IMR-90 (cell line): Measurements from ENCODE around the gene TTC39B. TPM values are rescaled to one million over a fixed set of nuclear protein-coding genes. Genes with fewer than 3 reads are reported as not detected.

Source experiments
- ATAC-seq: fragments of 200-7000 bp; cut with Tn5 transposase; 2 replicates; pipeline ENCODE4 v1.9.1; 2020; ENCODE audit warnings: low read depth, mild to moderate bottlenecking, moderate library complexity
- BruUV-seq: library from RNA; stranded (reverse); fragments of 400-500 nt; replicated peaks from 2 replicates; lab custom pipeline; 2021; lab: Mats Ljungman, UMichigan
- CTCF ChIA-PET: fragments of 300-600 bp; formaldehyde crosslinking; extraction: SDS; loops from one replicate; lab custom pipeline; 2021; ENCODE audit warnings: antibody characterized with exemption; lab: Yijun Ruan, JAX
- POLR2A ChIA-PET: fragments of 300-600 bp; sonication (Branson Sonifier 250); formaldehyde crosslinking; loops from one replicate; lab custom pipeline; 2022; ENCODE audit warnings: antibody characterized with exemption; ENCODE audit not compliant: unreplicated experiment; lab: Charles Lee
- DNase-seq: peaks from one replicate; pipeline ENCODE4 v3.0.0; 2013
- H2AFZ ChIP-seq: replicated peaks from 2 replicates; pipeline ENCODE3; 2013; ENCODE audit warnings: low read length, mild to moderate bottlenecking; ENCODE audit not compliant: poor library complexity
- H2AK5ac ChIP-seq: 2 replicates; pipeline ENCODE4 v1.6.1; 2013; ENCODE audit warnings: low read depth, low read length, inconsistent platforms
- H2AK9ac ChIP-seq: replicated peaks from 2 replicates; pipeline ENCODE3; 2013; ENCODE audit warnings: mild to moderate bottlenecking, low read depth, low read length, moderate library complexity; ENCODE audit not compliant: poor library complexity
- H2BK120ac ChIP-seq: 2 replicates; pipeline ENCODE4 v1.6.1; 2013; ENCODE audit warnings: low read depth, low read length, inconsistent platforms
- H2BK15ac ChIP-seq: 3 replicates; pipeline ENCODE4 v1.6.1; 2013; ENCODE audit warnings: low read depth, low read length, inconsistent platforms
- H2BK20ac ChIP-seq: 2 replicates; pipeline ENCODE4 v1.6.1; 2013; ENCODE audit warnings: low read depth, mild to moderate bottlenecking, inconsistent platforms, low read length, moderate library complexity
- H2BK5ac ChIP-seq: 2 replicates; pipeline ENCODE4 v1.6.1; 2013; ENCODE audit warnings: mild to moderate bottlenecking, low read depth, low read length, inconsistent platforms; ENCODE audit not compliant: poor library complexity, severe bottlenecking
- H3K14ac ChIP-seq: replicated peaks from 2 replicates; pipeline ENCODE4 v1.6.1; 2013; ENCODE audit warnings: low read depth, low read length, inconsistent platforms
- H3K18ac ChIP-seq: 2 replicates; pipeline ENCODE4 v1.6.1; 2013; ENCODE audit warnings: low read depth, low read length, control low read depth
- H3K23ac ChIP-seq: 2 replicates; pipeline ENCODE4 v1.6.1; 2013; ENCODE audit warnings: low read depth, low read length, inconsistent platforms
- H3K27ac ChIP-seq: 2 replicates; pipeline ENCODE4 v1.5.1; 2013; ENCODE audit warnings: mild to moderate bottlenecking, control low read depth, low read length; ENCODE audit not compliant: insufficient read depth
- H3K27me3 ChIP-seq: 2 replicates; pipeline ENCODE4 v1.6.1; 2013; ENCODE audit warnings: low read length; ENCODE audit not compliant: control insufficient read depth, insufficient read depth
- H3K36me3 ChIP-seq: 2 replicates; pipeline ENCODE4 v1.6.1; 2013; ENCODE audit warnings: low read length, mixed read lengths; ENCODE audit not compliant: control insufficient read depth, insufficient read depth
- H3K4ac ChIP-seq: 2 replicates; pipeline ENCODE4 v1.6.1; 2013; ENCODE audit warnings: low read depth, low read length, inconsistent platforms
- H3K4me1 ChIP-seq: 2 replicates; pipeline ENCODE4 v1.6.1; 2013; ENCODE audit warnings: low read length, mixed read lengths; ENCODE audit not compliant: control insufficient read depth, insufficient read depth
- H3K4me2 ChIP-seq: 2 replicates; pipeline ENCODE4 v1.6.1; 2013; ENCODE audit warnings: low read depth, mild to moderate bottlenecking, control low read depth, low read length, moderate library complexity
- H3K4me3 ChIP-seq: 2 replicates; pipeline ENCODE4 v1.5.1; 2013; ENCODE audit warnings: low read depth, mild to moderate bottlenecking, control low read depth, low read length, moderate library complexity; ENCODE audit not compliant: insufficient read depth
- H3K56ac ChIP-seq: 2 replicates; pipeline ENCODE4 v1.6.1; 2013; ENCODE audit warnings: low read length, inconsistent platforms; ENCODE audit not compliant: insufficient read depth; ENCODE audit errors: extremely low read depth
- H3K79me1 ChIP-seq, 2 experiments: 2 replicates each; pipeline ENCODE4 v1.6.1; 2013; ENCODE audit warnings: low read length in 2 of 2, inconsistent platforms in 1 of 2, low read depth in 1 of 2
- H3K9ac ChIP-seq: 2 replicates; pipeline ENCODE4 v1.6.1; 2013; ENCODE audit warnings: low read depth, low read length, control low read depth
- H3K9me1 ChIP-seq: 2 replicates; pipeline ENCODE4 v1.6.1; 2013; ENCODE audit warnings: low read length, inconsistent platforms; ENCODE audit not compliant: insufficient read depth
- H3K9me3 ChIP-seq: 2 replicates; pipeline ENCODE4 v1.6.1; 2013; ENCODE audit warnings: low read length; ENCODE audit not compliant: control insufficient read depth, insufficient read depth
- H4K20me1 ChIP-seq: 2 replicates; pipeline ENCODE4 v1.6.1; 2013; ENCODE audit warnings: low read length, inconsistent platforms; ENCODE audit not compliant: insufficient read depth
- H4K5ac ChIP-seq: 2 replicates; pipeline ENCODE4 v1.6.1; 2013; ENCODE audit warnings: mild to moderate bottlenecking, low read depth, low read length, control low read depth
- H4K8ac ChIP-seq, 2 experiments: 2 replicates each; pipeline ENCODE4 v1.6.1; 2013; ENCODE audit warnings: low read depth in 2 of 2, low read length in 2 of 2, control low read depth in 1 of 2, inconsistent platforms in 1 of 2
- H4K91ac ChIP-seq: 2 replicates; pipeline ENCODE4 v1.6.1; 2013; ENCODE audit warnings: low read depth, low read length, inconsistent platforms; ENCODE audit not compliant: insufficient read depth
- BHLHE40 ChIP-seq: fragments of 150-350 bp; IDR thresholded peaks from 2 replicates; pipeline ENCODE4 v1.6.1; 2016; ENCODE audit warnings: mild to moderate bottlenecking, low read depth, low read length
- CEBPB ChIP-seq: IDR thresholded peaks from 2 replicates; pipeline ENCODE4 v1.6.1; 2012; ENCODE audit warnings: low read depth, low read length, improper control_type of control experiment
- CHD1 ChIP-seq: IDR thresholded peaks from 2 replicates; pipeline ENCODE4 v1.6.1; 2012; ENCODE audit warnings: low read depth, low read length, improper control_type of control experiment
- ELK1 ChIP-seq: fragments of 150-350 bp; IDR thresholded peaks from 2 replicates; pipeline ENCODE4 v1.6.1; 2016; ENCODE audit warnings: low read depth, mild to moderate bottlenecking, low read length, moderate library complexity, borderline replicate concordance
- FOS ChIP-seq: fragments of 150-350 bp; IDR thresholded peaks from 2 replicates; pipeline ENCODE4 v1.6.1; 2016; ENCODE audit warnings: low read depth, low read length
- MAFK ChIP-seq: IDR thresholded peaks from 2 replicates; pipeline ENCODE4 v1.6.1; 2012; ENCODE audit warnings: low read depth, low read length, improper control_type of control experiment
- MAZ ChIP-seq: IDR thresholded peaks from 2 replicates; pipeline ENCODE4 v1.6.1; 2012; ENCODE audit warnings: low read depth, mild to moderate bottlenecking, low read length, improper control_type of control experiment, moderate library complexity, borderline replicate concordance
- MXI1 ChIP-seq: IDR thresholded peaks from 2 replicates; pipeline ENCODE4 v1.6.1; 2012; ENCODE audit warnings: low read depth, mild to moderate bottlenecking, low read length, moderate library complexity, borderline replicate concordance
- NFE2L2 ChIP-seq: fragments of 150-350 bp; IDR thresholded peaks from 2 replicates; pipeline ENCODE4 v1.6.1; 2016; ENCODE audit warnings: low read depth, mild to moderate bottlenecking, low read length
- POLR2A ChIP-seq: IDR thresholded peaks from 2 replicates; pipeline ENCODE4 v1.6.1; 2012; ENCODE audit warnings: mild to moderate bottlenecking, low read depth, low read length
- RAD21 ChIP-seq: IDR thresholded peaks from 2 replicates; pipeline ENCODE4 v1.6.1; 2012; ENCODE audit warnings: low read length, improper control_type of control experiment
- RCOR1 ChIP-seq: IDR thresholded peaks from 2 replicates; pipeline ENCODE4 v1.6.1; 2012; ENCODE audit warnings: mild to moderate bottlenecking, low read length, improper control_type of control experiment; ENCODE audit not compliant: insufficient replicate concordance
- RFX5 ChIP-seq: IDR thresholded peaks from 2 replicates; pipeline ENCODE4 v1.8.0; 2012; ENCODE audit warnings: low read depth, mild to moderate bottlenecking, low read length, moderate library complexity
- SMC3 ChIP-seq: fragments of 150-350 bp; IDR thresholded peaks from 2 replicates; pipeline ENCODE4 v1.6.1; 2016; ENCODE audit warnings: low read depth, mild to moderate bottlenecking, antibody characterized with exemption, low read length, moderate library complexity
- WGBS, 2 experiments: methylation state at CpG; one replicate each; pipeline versions ENCODE4 v1.1.5 to v1.1.7; 2013; ENCODE audit warnings: missing lambda C conversion rate in 2 of 2; ENCODE audit not compliant: insufficient read length in 1 of 2; ENCODE audit errors: extremely low coverage in 2 of 2; 5-methylcytosine and 5-hydroxymethylcytosine counted together
- dilution Hi-C: fragments of 300-500 bp; cut with HindIII; formaldehyde crosslinking; loops from one replicate; pipeline ENCODE4 v1.14.3; 2018; ENCODE audit warnings: low sequenced_read_pairs; ENCODE audit not compliant: unreplicated experiment
- in situ Hi-C: fragments of 300-500 bp; cut with MboI; formaldehyde crosslinking; loops from 3 replicates; pipeline ENCODE4 v1.14.3; 2019; ENCODE audit warnings: low sequenced_read_pairs, inconsistent platforms, mixed read lengths
- intact Hi-C: fragments of 100-400 bp; cut with micrococcal nuclease; formaldehyde crosslinking; loops from 2 replicates; pipeline ENCODE4 v1.10.0; 2022
- polyA plus RNA-seq, 3 experiments: library from polyadenylated mRNA; depleted of rRNA; stranded (reverse); fragments of >200 nt; gene quantifications; 2 replicates each; pipeline ENCODE4 v1.2.3, GENCODE V29; 2012; ENCODE audit warnings: low replicate concordance in 1 of 3
- total RNA-seq: library from RNA; depleted of rRNA; stranded (reverse); fragments of >200 nt; gene quantifications from 2 replicates; pipeline ENCODE4 v1.2.3, GENCODE V29; 2012
- TF ChIP-seq, protein P1 (sequence below): conservative IDR thresholded peaks from 2 replicates; pipeline ENCODE4 v1.5.1; 2012; ENCODE audit warnings: mild to moderate bottlenecking, low read depth, low read length, improper control_type of control experiment

TTC39B gene
- total and polyA plus RNA-seq, 2 of the 4 experiments (the other 2 are of a cell fraction) = 2.5 to 12.2 TPM

- peak overlapping the region; percentile 21 for H2AK9ac ChIP-seq
- peak overlapping the region in 1 of 2 experiments; percentile 59; a peak in 1 of 4 replicates for H4K8ac ChIP-seq
- peak; percentile 78 for ATAC-seq
- no peaks in the 10 kb centered on the region for H3K36me3 ChIP-seq
- H2BK5ac ChIP-seq = peak overlapping the region; percentile 35
- BruUV-seq = no TSS peak
- WGBS, 2 experiments = 69% methylated on average over 4 of the region's 4 CpGs; no CpG with 5 or more reads in 1 of the 2 experiments
- TF ChIP-seq, protein P1, sequence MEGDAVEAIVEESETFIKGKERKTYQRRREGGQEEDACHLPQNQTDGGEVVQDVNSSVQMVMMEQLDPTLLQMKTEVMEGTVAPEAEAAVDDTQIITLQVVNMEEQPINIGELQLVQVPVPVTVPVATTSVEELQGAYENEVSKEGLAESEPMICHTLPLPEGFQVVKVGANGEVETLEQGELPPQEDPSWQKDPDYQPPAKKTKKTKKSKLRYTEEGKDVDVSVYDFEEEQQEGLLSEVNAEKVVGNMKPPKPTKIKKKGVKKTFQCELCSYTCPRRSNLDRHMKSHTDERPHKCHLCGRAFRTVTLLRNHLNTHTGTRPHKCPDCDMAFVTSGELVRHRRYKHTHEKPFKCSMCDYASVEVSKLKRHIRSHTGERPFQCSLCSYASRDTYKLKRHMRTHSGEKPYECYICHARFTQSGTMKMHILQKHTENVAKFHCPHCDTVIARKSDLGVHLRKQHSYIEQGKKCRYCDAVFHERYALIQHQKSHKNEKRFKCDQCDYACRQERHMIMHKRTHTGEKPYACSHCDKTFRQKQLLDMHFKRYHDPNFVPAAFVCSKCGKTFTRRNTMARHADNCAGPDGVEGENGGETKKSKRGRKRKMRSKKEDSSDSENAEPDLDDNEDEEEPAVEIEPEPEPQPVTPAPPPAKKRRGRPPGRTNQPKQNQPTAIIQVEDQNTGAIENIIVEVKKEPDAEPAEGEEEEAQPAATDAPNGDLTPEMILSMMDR = no peak
- no peak for TF ChIP-seq RFX5
- TF ChIP-seq POLR2A = no peak
- TF ChIP-seq CHD1 = no peak
- no peak for TF ChIP-seq CEBPB
- no peak for TF ChIP-seq ELK1
- no peak for TF ChIP-seq MAFK
- no peak for TF ChIP-seq BHLHE40
- TF ChIP-seq FOS = no peak
- TF ChIP-seq RAD21 = no peak
- TF ChIP-seq RCOR1 = no peak
- TF ChIP-seq NFE2L2 = no peak
- no peak for TF ChIP-seq MXI1
- no peak for TF ChIP-seq SMC3
- no peak for TF ChIP-seq MAZ
- H2BK120ac ChIP-seq = peak overlapping the region; percentile 45; the same call in 1 of the 2 replicates
- H4K5ac ChIP-seq = peak overlapping the region; percentile 21
- H3K56ac ChIP-seq = no peak overlapping the region
- peaks cover 16% of the 10 kb centered on the region for H3K4me1 ChIP-seq
- H3K4me3 ChIP-seq = no peak overlapping the region
- in situ Hi-C loops = no loop called here
- peak overlapping the region; percentile 18 for H2BK20ac ChIP-seq
- H3K14ac ChIP-seq = peak overlapping the region; percentile 20; the same call in 1 of the 2 replicates
- peak overlapping the region; percentile 69; the same call in 1 of the 3 replicates for H2BK15ac ChIP-seq
- no peaks in the 10 kb centered on the region for H4K20me1 ChIP-seq
- DNase-seq = peak; percentile 81
- peaks cover 13% of the 10 kb centered on the region for H3K9me1 ChIP-seq
- H3K9ac ChIP-seq = no peak overlapping the region
- H3K27me3 ChIP-seq = no peaks in the 10 kb centered on the region
- no peaks in the 10 kb centered on the region for H3K9me3 ChIP-seq
- H3K18ac ChIP-seq = peak overlapping the region; percentile 38
- dilution Hi-C loops = no loop called here
- H3K4ac ChIP-seq = peak overlapping the region; percentile 84
- H2AFZ ChIP-seq = no peak overlapping the region
- peak overlapping the region; percentile 93 for H3K27ac ChIP-seq
- H3K23ac ChIP-seq = no peak overlapping the region
- H4K91ac ChIP-seq = peak overlapping the region; percentile 30
- intact Hi-C loops = no loop called here
- peaks cover 20 to 48% of the 10 kb centered on the region in 2 experiments for H3K79me1 ChIP-seq
- peak overlapping the region; percentile 68; the same call in 1 of the 2 replicates for H2AK5ac ChIP-seq
- H3K4me2 ChIP-seq = 0 out of 2 replicates have a peak overlapping the region, but pooled peaks have one; percentile 2
- POLR2A ChIA-PET = no interaction called here
- CTCF ChIA-PET = no interaction called here
Observed at GRCh38 chr9:15244001-15244441, 63.0 kb downstream of the TTC39B start.
